A673 (cell line): ENCODE data around the gene CBR3. TPM values are rescaled to one million over a fixed set of nuclear protein-coding genes. Genes with fewer than 3 reads are reported as not detected.

Source experiments
- BruUV-seq: library from RNA; stranded (reverse); fragments of 400-500 nt; replicated peaks from 2 replicates; lab custom pipeline; 2021; lab: Mats Ljungman, UMichigan
- CTCF ChIA-PET: fragments of 300-600 bp; sonication (Branson Sonifier 250); formaldehyde crosslinking; loops from one replicate; lab custom pipeline; 2022; ENCODE audit warnings: antibody characterized with exemption; lab: Charles Lee
- POLR2A ChIA-PET: fragments of 300-600 bp; sonication (Branson Sonifier 250); formaldehyde crosslinking; loops from one replicate; lab custom pipeline; 2022; ENCODE audit warnings: antibody characterized with exemption; ENCODE audit not compliant: low non-redundant PET; lab: Charles Lee
- DNase-seq: peaks from one replicate; pipeline ENCODE4 v3.0.0-alpha.2; 2015; ENCODE audit warnings: low spot score
- H3K27ac ChIP-seq: fragments of 200-600 bp; sonication (generic); 2 replicates; pipeline ENCODE4 v1.5.1; 2016; ENCODE audit warnings: mixed run types, low read depth, mild to moderate bottlenecking, mixed read lengths, antibody characterized with exemption, low read length; ENCODE audit not compliant: poor library complexity, severe bottlenecking
- H3K27me3 ChIP-seq: fragments of 200-600 bp; sonication (generic); replicated peaks from 2 replicates; pipeline ENCODE4 v1.6.1; 2017; ENCODE audit warnings: mixed run types, low read depth, mild to moderate bottlenecking, mixed read lengths, antibody characterized with exemption, low read length; ENCODE audit not compliant: insufficient read depth, poor library complexity
- H3K36me3 ChIP-seq: fragments of 200-600 bp; sonication (generic); 2 replicates; pipeline ENCODE4 v1.6.1; 2016; ENCODE audit warnings: mixed run types, mild to moderate bottlenecking, mixed read lengths, antibody characterized with exemption, low read length; ENCODE audit not compliant: insufficient read depth, poor library complexity, severe bottlenecking
- H3K4me1 ChIP-seq: fragments of 200-600 bp; sonication (generic); 2 replicates; pipeline ENCODE4 v1.6.1; 2017; ENCODE audit warnings: mixed run types, mild to moderate bottlenecking, mixed read lengths, antibody characterized with exemption, low read length; ENCODE audit not compliant: insufficient read depth, poor library complexity, severe bottlenecking
- H3K4me3 ChIP-seq: fragments of 200-600 bp; sonication (generic); 2 replicates; pipeline ENCODE4 v1.5.1; 2016; ENCODE audit warnings: low read depth, mixed run types, mild to moderate bottlenecking, mixed read lengths, low read length; ENCODE audit not compliant: poor library complexity, severe bottlenecking
- H3K9me3 ChIP-seq: fragments of 200-600 bp; sonication (generic); 2 replicates; pipeline ENCODE4 v1.6.1; 2016; ENCODE audit warnings: mixed run types, low read depth, mild to moderate bottlenecking, mixed read lengths, antibody characterized with exemption, low read length; ENCODE audit not compliant: poor library complexity, severe bottlenecking
- CTCF ChIP-seq: fragments of 300-800, 200-600 bp; sonication (generic); conservative IDR thresholded peaks from 2 replicates; pipeline ENCODE4 v1.5.1; 2017; ENCODE audit warnings: low read depth, mild to moderate bottlenecking, antibody characterized with exemption, low read length, moderate library complexity, mixed read lengths
- EZH2 ChIP-seq: fragments of 200-600 bp; sonication (generic); IDR thresholded peaks from 2 replicates; pipeline ENCODE4 v1.6.1; 2017; ENCODE audit warnings: borderline replicate concordance, low read depth, mild to moderate bottlenecking, mixed read lengths, antibody characterized with exemption, low read length; ENCODE audit not compliant: poor library complexity, severe bottlenecking
- intact Hi-C: fragments of 100-400 bp; cut with micrococcal nuclease; formaldehyde crosslinking; loops from one replicate; pipeline ENCODE4 v1.10.0; 2022; ENCODE audit not compliant: unreplicated experiment
- total RNA-seq: library from RNA; stranded (reverse); gene quantifications from 2 replicates; pipeline ENCODE4 v1.2.3, GENCODE V29; 2021

CBR3 gene
- total RNA-seq, 1 experiment from 2014 or later: 12.3 TPM

GRCh38 chr21:36148886-36149285 is 14.0 kb downstream of the CBR3 start:
- BruUV-seq: no TSS peak
- ChIA-PET POLR2A (no interaction called here), CTCF (no interaction called here)
- no peaks in the 10 kb centered on the region for H3K27me3 ChIP-seq
- DNase-seq: no peak
- no peak for TF ChIP-seq EZH2
- no peak for TF ChIP-seq CTCF
- intact Hi-C loops: no loop called here
- H3K4me1 ChIP-seq: peaks cover 12% of the 10 kb centered on the region
- no peaks in the 10 kb centered on the region for H3K36me3 ChIP-seq
- H3K27ac ChIP-seq: no peak overlapping the region
- H3K4me3 ChIP-seq: no peak overlapping the region
- H3K9me3 ChIP-seq: no peaks in the 10 kb centered on the region

- POLR2A ChIA-PET: interaction anchor here (0.8 kb wide), 1 partner anchor 172 kb away, joined by 4 read pairs; no protein-coding TSS in a partner anchor
- intact Hi-C loops: no loop called here
Measured at GRCh38 chr21:36149788-36150711, 15.2 kb downstream of the CBR3 start.

More at GRCh38 chr21:36149788-36150711, 15.2 kb downstream of the CBR3 start:
- CTCF ChIA-PET: interaction anchor here (0.6 to 1.0 kb wide), 2 partner anchors 9 to 190 kb away, joined by 3 read pairs; no protein-coding TSS in a partner anchor
- no peak for TF ChIP-seq EZH2
- no peak for TF ChIP-seq CTCF
- Histone ChIP-seq H3K9me3 (no peaks in the 10 kb centered on the region), H3K4me3 (no peak overlapping the region), H3K27ac (peak overlapping the region; percentile 43), H3K27me3 (no peaks in the 10 kb centered on the region), H3K4me1 (peaks cover 12% of the 10 kb centered on the region), H3K36me3 (no peaks in the 10 kb centered on the region)
- DNase-seq: peak; percentile 45
- no TSS peak for BruUV-seq
